IMR-90 (cell line): ENCODE results near the gene GMCL2. TPM values are rescaled to one million over a fixed set of nuclear protein-coding genes. Genes with fewer than 3 reads are reported as not detected.

Experiments
- ATAC-seq: fragments of 200-7000 bp; cut with Tn5 transposase; 2 replicates; pipeline ENCODE4 v1.9.1; 2020; ENCODE audit warnings: low read depth, mild to moderate bottlenecking, moderate library complexity
- BruUV-seq: library from RNA; stranded (reverse); fragments of 400-500 nt; replicated peaks from 2 replicates; lab custom pipeline; 2021; lab: Mats Ljungman, UMichigan
- CTCF ChIA-PET: fragments of 300-600 bp; formaldehyde crosslinking; extraction: SDS; loops from one replicate; lab custom pipeline; 2021; ENCODE audit warnings: antibody characterized with exemption; lab: Yijun Ruan, JAX
- POLR2A ChIA-PET: fragments of 300-600 bp; sonication (Branson Sonifier 250); formaldehyde crosslinking; loops from one replicate; lab custom pipeline; 2022; ENCODE audit warnings: antibody characterized with exemption; ENCODE audit not compliant: unreplicated experiment; lab: Charles Lee
- DNase-seq: peaks from one replicate; pipeline ENCODE4 v3.0.0; 2013
- H2AFZ ChIP-seq: replicated peaks from 2 replicates; pipeline ENCODE3; 2013; ENCODE audit warnings: low read length, mild to moderate bottlenecking; ENCODE audit not compliant: poor library complexity
- H2AK5ac ChIP-seq: 2 replicates; pipeline ENCODE4 v1.6.1; 2013; ENCODE audit warnings: low read depth, low read length, inconsistent platforms
- H2AK9ac ChIP-seq: replicated peaks from 2 replicates; pipeline ENCODE3; 2013; ENCODE audit warnings: mild to moderate bottlenecking, low read depth, low read length, moderate library complexity; ENCODE audit not compliant: poor library complexity
- H2BK120ac ChIP-seq: 2 replicates; pipeline ENCODE4 v1.6.1; 2013; ENCODE audit warnings: low read depth, low read length, inconsistent platforms
- H2BK15ac ChIP-seq: 3 replicates; pipeline ENCODE4 v1.6.1; 2013; ENCODE audit warnings: low read depth, low read length, inconsistent platforms
- H2BK20ac ChIP-seq: 2 replicates; pipeline ENCODE4 v1.6.1; 2013; ENCODE audit warnings: low read depth, mild to moderate bottlenecking, inconsistent platforms, low read length, moderate library complexity
- H2BK5ac ChIP-seq: 2 replicates; pipeline ENCODE4 v1.6.1; 2013; ENCODE audit warnings: mild to moderate bottlenecking, low read depth, low read length, inconsistent platforms; ENCODE audit not compliant: poor library complexity, severe bottlenecking
- H3K14ac ChIP-seq: replicated peaks from 2 replicates; pipeline ENCODE4 v1.6.1; 2013; ENCODE audit warnings: low read depth, low read length, inconsistent platforms
- H3K18ac ChIP-seq: 2 replicates; pipeline ENCODE4 v1.6.1; 2013; ENCODE audit warnings: low read depth, low read length, control low read depth
- H3K23ac ChIP-seq: 2 replicates; pipeline ENCODE4 v1.6.1; 2013; ENCODE audit warnings: low read depth, low read length, inconsistent platforms
- H3K27ac ChIP-seq: 2 replicates; pipeline ENCODE4 v1.5.1; 2013; ENCODE audit warnings: mild to moderate bottlenecking, control low read depth, low read length; ENCODE audit not compliant: insufficient read depth
- H3K27me3 ChIP-seq: 2 replicates; pipeline ENCODE4 v1.6.1; 2013; ENCODE audit warnings: low read length; ENCODE audit not compliant: control insufficient read depth, insufficient read depth
- H3K36me3 ChIP-seq: 2 replicates; pipeline ENCODE4 v1.6.1; 2013; ENCODE audit warnings: low read length, mixed read lengths; ENCODE audit not compliant: control insufficient read depth, insufficient read depth
- H3K4ac ChIP-seq: 2 replicates; pipeline ENCODE4 v1.6.1; 2013; ENCODE audit warnings: low read depth, low read length, inconsistent platforms
- H3K4me1 ChIP-seq: 2 replicates; pipeline ENCODE4 v1.6.1; 2013; ENCODE audit warnings: low read length, mixed read lengths; ENCODE audit not compliant: control insufficient read depth, insufficient read depth
- H3K4me2 ChIP-seq: 2 replicates; pipeline ENCODE4 v1.6.1; 2013; ENCODE audit warnings: low read depth, mild to moderate bottlenecking, control low read depth, low read length, moderate library complexity
- H3K4me3 ChIP-seq: 2 replicates; pipeline ENCODE4 v1.5.1; 2013; ENCODE audit warnings: low read depth, mild to moderate bottlenecking, control low read depth, low read length, moderate library complexity; ENCODE audit not compliant: insufficient read depth
- H3K56ac ChIP-seq: 2 replicates; pipeline ENCODE4 v1.6.1; 2013; ENCODE audit warnings: low read length, inconsistent platforms; ENCODE audit not compliant: insufficient read depth; ENCODE audit errors: extremely low read depth
- H3K79me1 ChIP-seq, 2 experiments: 2 replicates each; pipeline ENCODE4 v1.6.1; 2013; ENCODE audit warnings: low read length in 2 of 2, inconsistent platforms in 1 of 2, low read depth in 1 of 2
- H3K9ac ChIP-seq: 2 replicates; pipeline ENCODE4 v1.6.1; 2013; ENCODE audit warnings: low read depth, low read length, control low read depth
- H3K9me1 ChIP-seq: 2 replicates; pipeline ENCODE4 v1.6.1; 2013; ENCODE audit warnings: low read length, inconsistent platforms; ENCODE audit not compliant: insufficient read depth
- H3K9me3 ChIP-seq: 2 replicates; pipeline ENCODE4 v1.6.1; 2013; ENCODE audit warnings: low read length; ENCODE audit not compliant: control insufficient read depth, insufficient read depth
- H4K20me1 ChIP-seq: 2 replicates; pipeline ENCODE4 v1.6.1; 2013; ENCODE audit warnings: low read length, inconsistent platforms; ENCODE audit not compliant: insufficient read depth
- H4K5ac ChIP-seq: 2 replicates; pipeline ENCODE4 v1.6.1; 2013; ENCODE audit warnings: mild to moderate bottlenecking, low read depth, low read length, control low read depth
- H4K8ac ChIP-seq, 2 experiments: 2 replicates each; pipeline ENCODE4 v1.6.1; 2013; ENCODE audit warnings: low read depth in 2 of 2, low read length in 2 of 2, control low read depth in 1 of 2, inconsistent platforms in 1 of 2
- H4K91ac ChIP-seq: 2 replicates; pipeline ENCODE4 v1.6.1; 2013; ENCODE audit warnings: low read depth, low read length, inconsistent platforms; ENCODE audit not compliant: insufficient read depth
- CHD1 ChIP-seq: IDR thresholded peaks from 2 replicates; pipeline ENCODE4 v1.6.1; 2012; ENCODE audit warnings: low read depth, low read length, improper control_type of control experiment
- NFE2L2 ChIP-seq: fragments of 150-350 bp; IDR thresholded peaks from 2 replicates; pipeline ENCODE4 v1.6.1; 2016; ENCODE audit warnings: low read depth, mild to moderate bottlenecking, low read length
- WGBS, 2 experiments: methylation state at CpG; one replicate each; pipeline versions ENCODE4 v1.1.5 to v1.1.7; 2013; ENCODE audit warnings: missing lambda C conversion rate in 2 of 2; ENCODE audit not compliant: insufficient read length in 1 of 2; ENCODE audit errors: extremely low coverage in 2 of 2; 5-methylcytosine and 5-hydroxymethylcytosine counted together
- dilution Hi-C: fragments of 300-500 bp; cut with HindIII; formaldehyde crosslinking; loops from one replicate; pipeline ENCODE4 v1.14.3; 2018; ENCODE audit warnings: low sequenced_read_pairs; ENCODE audit not compliant: unreplicated experiment
- in situ Hi-C: fragments of 300-500 bp; cut with MboI; formaldehyde crosslinking; loops from 3 replicates; pipeline ENCODE4 v1.14.3; 2019; ENCODE audit warnings: low sequenced_read_pairs, inconsistent platforms, mixed read lengths
- intact Hi-C: fragments of 100-400 bp; cut with micrococcal nuclease; formaldehyde crosslinking; loops from 2 replicates; pipeline ENCODE4 v1.10.0; 2022
- polyA plus RNA-seq, 3 experiments: library from polyadenylated mRNA; depleted of rRNA; stranded (reverse); fragments of >200 nt; gene quantifications; 2 replicates each; pipeline ENCODE4 v1.2.3, GENCODE V29; 2012; ENCODE audit warnings: low replicate concordance in 1 of 3
- total RNA-seq: library from RNA; depleted of rRNA; stranded (reverse); fragments of >200 nt; gene quantifications from 2 replicates; pipeline ENCODE4 v1.2.3, GENCODE V29; 2012

The GMCL2 gene
- total and polyA plus RNA-seq, 2 of the 4 experiments (the other 2 are of a cell fraction) = not detected

DNA sequence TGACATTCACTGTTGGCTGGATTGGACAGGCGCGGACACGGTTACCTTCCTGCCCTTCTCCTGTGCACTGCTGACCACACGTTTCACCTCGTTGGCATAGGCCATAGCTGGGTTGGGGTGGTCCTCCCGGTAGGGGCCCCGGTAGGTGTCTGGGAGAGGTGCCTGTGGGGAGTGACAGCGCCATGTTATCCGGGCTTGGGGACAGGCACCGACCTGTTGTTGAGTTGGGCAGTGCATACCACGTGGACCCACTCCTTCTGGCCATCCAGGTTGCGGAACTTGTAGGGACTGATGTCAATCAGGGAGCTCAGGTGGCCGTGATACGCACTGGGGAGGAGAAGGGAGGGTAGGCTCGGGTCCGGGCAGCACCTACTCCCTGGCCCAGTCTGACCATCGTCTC, 37.2 kb upstream of the GMCL2 start:
- in situ Hi-C loops = no loop called here
- Histone ChIP-seq H3K14ac (no peak overlapping the region), H2AFZ (no peak overlapping the region), H3K27me3 (no peaks in the 10 kb centered on the region), H3K4me1 (no peaks in the 10 kb centered on the region), H4K91ac (no peak overlapping the region), H4K5ac (no peak overlapping the region), H2BK20ac (no peak overlapping the region), H3K4ac (no peak overlapping the region), H3K4me3 (no peak overlapping the region), H3K9me1 (peaks cover 17% of the 10 kb centered on the region), H3K79me1 (peaks cover 3 to 61% of the 10 kb centered on the region in 2 experiments; a peak in 3 of 4 replicates), H3K18ac (no peak overlapping the region), H3K27ac (no peak overlapping the region), H3K9ac (no peak overlapping the region), H3K9me3 (0 out of 2 replicates have a peak, but pooled peaks cover 2% of the 10 kb centered on the region), H2AK5ac (no peak overlapping the region), H3K56ac (no peak overlapping the region), H2BK15ac (no peak overlapping the region), H2BK5ac (no peak overlapping the region), H2AK9ac (no peak overlapping the region), H3K4me2 (no peak overlapping the region), H2BK120ac (no peak overlapping the region), H3K23ac (no peak overlapping the region), H4K20me1 (peaks cover 5% of the 10 kb centered on the region; the same call in 1 of the 2 replicates), H4K8ac (no peak overlapping the region), H3K36me3 (peaks cover 51% of the 10 kb centered on the region)
- ATAC-seq (no peak), DNase-seq (no peak)
- ChIA-PET POLR2A (no interaction called here), CTCF (no interaction called here)
- no peak for TF ChIP-seq CHD1
- TF ChIP-seq NFE2L2 = no peak
- BruUV-seq = no TSS peak
- intact Hi-C loops = no loop called here
- dilution Hi-C loops = no loop called here
- WGBS, 2 experiments = 86% methylated on average over 3 of the region's 17 CpGs; no CpG with 5 or more reads in 1 of the 2 experiments
